Activated CD4-positive, CD25-positive, alpha-beta regulatory T cell (primary cell): ENCODE measurements around the gene PMF1.

Experiments
- DNase-seq, 4 experiments: peaks; one replicate each; lab custom pipeline; 2025; lab: John Stamatoyannopoulos, UW

PMF1 gene

DNA sequence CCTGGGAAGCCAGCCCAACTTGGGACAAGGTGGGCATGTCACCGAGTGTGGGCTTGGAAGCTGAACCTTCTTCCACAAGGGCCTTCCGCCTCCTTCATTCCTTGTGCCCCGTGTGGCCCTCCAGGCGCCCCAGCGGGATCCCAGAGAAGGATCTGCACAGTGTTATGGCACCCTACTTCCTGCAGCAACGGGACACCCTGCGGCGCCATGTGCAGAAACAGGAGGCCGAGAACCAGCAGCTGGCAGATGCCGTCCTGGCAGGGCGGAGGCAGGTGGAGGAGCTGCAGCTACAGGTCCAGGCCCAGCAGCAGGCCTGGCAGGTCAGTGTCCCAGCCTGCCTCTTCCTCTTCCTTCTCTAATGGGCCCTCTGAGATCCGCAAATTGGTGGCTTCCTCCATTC lies 23.4 kb downstream of the PMF1 start:
- DNase-seq = no peak

DNA sequence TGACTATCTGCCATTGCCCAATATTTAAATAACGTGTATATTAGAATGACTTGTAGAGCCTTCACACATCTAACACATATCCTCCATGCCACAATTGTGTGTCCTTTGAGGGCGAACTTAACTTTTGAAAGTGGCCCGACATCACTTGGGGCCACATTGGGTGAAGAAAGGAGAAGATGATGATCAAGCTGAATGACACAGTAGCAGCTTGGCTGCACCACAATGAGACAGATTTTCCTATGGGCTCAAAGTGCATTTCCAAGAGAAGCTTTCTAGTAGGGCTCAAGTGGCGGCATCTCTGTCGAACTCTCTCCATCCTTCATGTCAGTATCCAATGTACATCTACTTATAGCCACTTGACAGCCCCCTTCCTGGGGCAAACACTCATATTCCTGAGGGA lies 25.4 kb downstream of the PMF1 start:
- DNase-seq = no peak

DNA sequence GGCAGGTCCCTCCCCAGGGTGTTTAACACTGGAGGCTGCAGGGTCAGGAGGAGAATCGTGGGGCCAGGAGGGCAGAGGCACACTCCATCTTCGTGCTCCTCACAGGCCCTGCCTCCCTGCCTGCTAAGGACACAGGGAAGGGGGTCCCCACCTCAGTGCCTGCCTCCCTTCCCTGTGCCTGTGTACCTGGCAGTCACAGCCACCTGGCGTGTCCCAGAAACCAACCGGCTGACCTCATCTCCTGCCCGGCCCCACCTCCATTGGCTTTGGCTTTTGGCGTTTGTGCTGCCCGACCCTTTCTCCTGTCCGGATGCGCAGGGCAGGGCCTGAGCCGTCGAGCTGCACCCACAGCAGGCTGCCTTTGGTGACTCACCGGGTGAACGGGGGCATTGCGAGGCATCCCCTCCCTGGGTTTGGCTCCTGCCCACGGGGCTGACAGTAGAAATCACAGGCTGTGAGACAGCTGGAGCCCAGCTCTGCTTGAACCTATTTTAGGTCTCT lies 28.6 kb downstream of the PMF1 start:
- DNase-seq = no peak

DNA sequence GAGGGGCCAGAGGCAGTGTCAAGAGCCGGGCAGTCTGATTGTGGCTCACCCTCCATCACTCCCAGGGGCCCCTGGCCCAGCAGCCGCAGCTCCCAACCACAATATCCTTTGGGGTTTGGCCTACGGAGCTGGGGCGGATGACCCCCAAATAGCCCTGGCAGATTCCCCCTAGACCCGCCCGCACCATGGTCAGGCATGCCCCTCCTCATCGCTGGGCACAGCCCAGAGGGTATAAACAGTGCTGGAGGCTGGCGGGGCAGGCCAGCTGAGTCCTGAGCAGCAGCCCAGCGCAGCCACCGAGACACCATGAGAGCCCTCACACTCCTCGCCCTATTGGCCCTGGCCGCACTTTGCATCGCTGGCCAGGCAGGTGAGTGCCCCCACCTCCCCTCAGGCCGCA lies 29.1 kb downstream of the PMF1 start, which contains the start of gene BGLAP:
BGLAP (plus strand) TSS at position 259 of the 400 bp plus-strand sequence; CDS start at position 307, 48 bp downstream.
- no peak for DNase-seq

GRCh38 chr1:156242738-156243137 lies 29.9 kb downstream of the PMF1 start:
- no peak for DNase-seq

DNA sequence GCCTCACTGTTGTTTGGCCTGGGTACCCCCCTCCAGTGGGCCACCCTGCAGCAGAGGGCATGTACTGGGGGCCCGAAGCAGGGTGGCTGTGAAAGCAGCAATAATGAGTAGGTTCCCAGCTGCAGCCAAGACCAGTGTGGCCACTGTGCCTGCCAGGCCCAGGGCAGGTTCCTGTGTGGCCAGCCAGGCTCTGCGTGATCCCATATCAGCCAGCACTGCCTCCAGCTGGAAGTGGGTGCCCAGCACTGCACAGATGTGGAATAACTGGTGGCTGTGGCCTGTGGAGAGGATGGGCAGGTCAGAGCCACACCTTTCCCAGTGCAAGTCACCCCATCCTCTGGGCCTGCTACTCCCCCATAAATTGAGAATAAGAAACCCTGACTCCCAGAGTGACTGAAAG lies 31.3 kb downstream of the PMF1 start:
- DNase-seq = no peak

DNA sequence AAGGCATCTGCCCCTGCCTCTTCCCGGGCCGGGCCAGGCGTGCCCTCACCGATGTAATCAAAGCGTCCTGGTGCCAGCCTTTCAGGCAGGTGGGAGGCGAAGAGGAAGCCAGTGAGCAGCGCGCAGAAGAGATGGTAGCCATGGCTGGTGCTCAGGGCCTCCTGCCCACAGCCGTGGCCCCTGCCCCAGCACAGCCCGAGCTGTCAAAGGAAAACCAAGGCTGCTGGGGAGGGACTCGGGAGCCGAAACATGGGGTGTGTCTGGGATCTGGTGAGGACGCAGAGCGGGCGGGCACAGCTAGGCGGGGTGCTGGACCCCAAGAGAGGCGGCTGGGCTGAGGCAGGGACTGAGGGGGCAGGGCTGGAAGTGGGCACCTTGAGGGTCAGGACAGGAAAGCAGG lies 31.9 kb downstream of the PMF1 start:
- no peak for DNase-seq

- no peak for DNase-seq
These were observed 32.8 kb downstream of the PMF1 start for GRCh38 chr1:156245451-156246232.

DNA sequence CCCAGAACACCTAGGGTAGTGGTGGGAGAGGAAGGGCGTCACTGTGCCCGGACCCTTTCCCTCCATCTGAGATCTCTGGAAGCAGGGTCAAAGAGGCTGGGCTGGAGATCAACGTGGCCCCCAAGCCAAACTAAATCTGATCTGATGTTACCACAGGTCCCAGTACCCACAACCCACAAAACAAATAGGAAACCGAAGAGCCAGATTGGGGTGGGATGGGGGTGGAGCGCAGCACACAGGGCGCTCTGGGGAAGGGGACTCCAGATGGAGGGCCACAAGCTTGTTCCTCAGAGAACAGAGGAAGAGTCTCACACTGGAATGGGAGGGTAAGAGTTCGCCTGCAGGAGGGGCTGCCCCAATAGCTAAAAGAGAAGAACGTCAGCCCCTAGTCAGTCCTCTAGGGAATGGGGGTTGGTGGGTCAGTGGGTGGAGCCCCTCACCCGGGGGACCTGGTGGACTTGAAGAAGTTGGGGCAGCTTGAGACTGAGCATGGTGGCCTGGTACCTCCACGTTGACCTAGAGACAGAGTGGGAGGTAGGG lies 33.5 kb downstream of the PMF1 start:
- DNase-seq = no peak

DNA sequence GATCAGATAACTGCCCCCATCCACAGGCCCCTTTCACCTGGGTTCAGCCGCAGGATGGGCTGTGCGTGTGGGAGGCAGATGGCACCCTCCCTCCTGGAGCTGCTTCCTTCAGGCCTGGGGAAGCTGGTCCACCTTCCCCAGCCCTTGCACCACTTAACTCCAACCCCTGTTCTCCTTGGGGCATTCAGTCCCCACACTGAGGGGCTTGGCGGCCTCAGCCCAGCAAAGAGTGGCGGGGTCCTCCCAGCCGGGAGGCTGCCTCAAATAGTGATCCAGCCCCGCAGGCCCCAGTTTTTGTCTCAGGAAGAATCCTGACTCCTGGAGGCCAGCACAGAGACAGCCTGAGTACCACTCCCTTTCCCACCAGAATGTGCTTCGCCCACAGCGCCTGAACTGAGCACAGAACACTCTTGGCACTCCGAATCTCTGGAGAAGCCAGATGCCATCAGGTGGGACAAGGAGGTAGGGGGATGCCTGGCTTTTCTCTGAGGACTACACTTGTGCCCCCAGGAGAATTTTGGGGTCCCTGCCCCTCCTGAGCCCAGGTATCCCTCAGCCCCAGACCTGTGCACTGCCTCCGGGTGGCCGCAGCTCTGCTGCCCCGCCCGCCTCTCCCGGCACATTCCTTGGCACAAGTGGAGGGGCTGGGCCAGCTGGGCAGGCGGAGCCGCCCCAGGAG lies 34.1 kb downstream of the PMF1 start:
- no peak for DNase-seq

DNA sequence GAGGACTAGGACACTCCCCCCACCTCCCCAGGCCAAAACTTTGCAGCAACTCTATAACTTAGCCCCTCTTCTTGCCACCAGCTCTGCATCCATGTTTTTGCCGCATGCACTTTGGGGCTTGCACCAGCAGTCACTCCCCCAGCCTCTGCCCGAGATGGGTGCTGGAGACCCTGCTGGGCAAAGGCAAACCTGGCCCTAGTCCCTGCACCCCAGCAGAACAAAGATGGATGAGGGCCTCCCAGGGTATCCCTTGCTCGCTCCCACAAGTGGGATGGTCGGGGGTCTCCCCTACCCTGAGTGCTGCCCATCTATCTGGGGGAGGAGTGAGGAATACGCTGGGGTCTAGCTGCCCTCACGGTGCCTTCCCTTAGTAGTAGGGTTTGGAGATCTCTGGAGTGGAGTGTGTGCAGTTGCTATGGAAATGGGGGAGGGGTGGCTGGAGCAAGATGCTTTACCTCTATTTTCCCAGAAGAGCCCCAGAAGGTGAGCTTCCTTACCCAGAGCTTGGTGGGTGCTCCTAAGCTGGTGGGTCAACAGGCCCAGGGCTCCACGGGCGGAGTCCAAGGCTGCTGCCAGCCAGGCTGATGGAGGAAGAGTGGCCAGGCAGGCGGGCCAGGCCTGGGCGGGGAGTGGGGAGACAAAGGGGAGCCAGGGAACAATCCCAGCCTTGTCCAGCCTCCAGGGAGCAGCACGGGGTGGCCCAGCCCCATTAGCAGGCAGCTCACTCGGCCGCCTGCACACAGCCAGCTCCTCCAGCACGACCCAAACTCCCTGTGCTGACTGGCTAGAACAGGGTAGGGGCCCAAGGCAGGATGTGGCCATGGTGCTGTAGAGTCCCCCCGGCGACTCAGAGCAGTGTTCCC lies 34.9 kb downstream of the PMF1 start, which contains the start of gene PAQR6:
PAQR6 (minus strand) TSS at position 597 of the 863 bp plus-strand sequence. CDS start 1,325 bp downstream, outside the sequence.
- DNase-seq = no peak

DNA sequence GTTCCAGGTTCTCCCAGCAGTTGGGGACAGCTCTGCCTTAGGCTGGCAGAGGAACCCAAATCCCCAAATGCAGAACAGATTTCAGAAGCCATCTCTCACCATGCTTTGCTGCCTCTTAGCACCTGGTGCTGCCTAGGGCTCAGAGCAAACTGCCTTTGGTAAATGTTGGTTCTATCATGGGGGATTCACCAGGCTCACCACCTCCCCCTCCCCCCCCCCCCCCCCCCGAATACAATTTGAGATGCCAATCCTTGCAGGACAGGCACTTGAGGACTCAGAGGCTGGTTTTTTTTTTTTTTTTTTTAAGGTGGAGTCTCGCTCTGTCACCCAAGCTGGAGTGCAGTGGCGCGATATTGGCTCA lies 35.5 kb downstream of the PMF1 start:
- no peak for DNase-seq

DNA sequence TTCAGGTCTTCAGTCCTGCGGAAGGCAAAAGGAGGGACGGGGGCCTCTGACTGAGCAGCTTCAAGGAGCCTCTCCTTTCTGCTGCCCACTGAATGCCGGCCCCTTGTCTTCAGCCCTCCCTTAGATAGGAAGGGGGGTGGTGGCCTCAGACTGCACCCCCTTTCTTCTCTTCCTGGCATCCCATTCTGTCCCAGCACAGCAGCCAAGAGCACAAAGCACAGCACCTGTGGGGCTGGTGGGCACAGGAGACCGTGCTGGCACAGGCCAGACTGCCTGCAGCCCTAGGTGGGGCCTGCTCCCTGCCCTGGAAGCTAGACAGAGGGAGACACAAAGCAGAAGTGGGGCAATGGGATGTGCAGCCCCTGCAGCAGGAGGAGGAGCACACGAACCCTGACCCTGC lies 36.8 kb downstream of the PMF1 start:
- no peak for DNase-seq

GRCh38 chr1:156251527-156251926 lies 38.7 kb downstream of the PMF1 start:
- DNase-seq = no peak

- DNase-seq = no peak
These were observed 40.8 kb downstream of the PMF1 start for GRCh38 chr1:156253634-156254033.

DNA sequence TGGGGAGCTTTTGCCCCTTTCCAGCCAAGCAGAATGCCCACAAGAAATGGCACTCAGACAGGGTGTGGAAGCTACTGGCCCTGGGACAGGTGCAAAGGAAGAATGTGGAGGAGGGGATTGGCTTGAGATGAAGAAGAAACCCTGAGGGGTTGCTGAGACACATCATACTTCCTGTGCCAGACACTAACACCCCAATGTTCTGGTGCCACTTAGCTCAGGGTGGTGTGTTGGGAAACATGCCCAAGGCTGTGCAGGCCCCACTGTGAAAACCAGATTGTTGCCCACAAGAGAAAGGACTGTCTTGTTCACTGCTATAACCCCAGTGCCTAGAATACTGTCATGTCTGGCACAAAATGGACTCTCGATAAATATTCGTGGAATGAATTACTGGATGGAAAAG lies 44.9 kb downstream of the PMF1 start:
- no peak for DNase-seq

- no peak for DNase-seq
These were observed 46.1 kb downstream of the PMF1 start for GRCh38 chr1:156258859-156259258.

DNA sequence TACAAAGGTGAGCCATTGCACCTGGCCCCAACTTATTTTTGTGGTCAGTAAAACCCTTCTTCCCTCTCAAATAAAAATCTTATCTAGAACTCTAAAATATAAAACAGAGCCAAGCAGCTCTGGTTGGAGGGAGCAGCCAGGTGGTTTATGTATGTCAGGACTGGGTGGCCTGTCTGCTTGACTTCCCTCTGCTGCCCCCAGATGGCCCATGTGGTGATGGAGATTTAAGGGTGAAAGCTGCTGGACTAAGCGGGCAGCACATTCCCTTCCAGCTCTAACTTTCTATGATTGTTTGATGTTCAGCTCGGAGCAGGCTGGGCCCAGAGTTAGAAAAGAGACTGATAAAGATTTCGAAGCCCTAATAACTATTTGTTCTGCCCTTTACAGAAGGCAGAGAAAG lies 47.0 kb downstream of the PMF1 start:
- DNase-seq = no peak

GRCh38 chr1:156260896-156261295 lies 48.1 kb downstream of the PMF1 start:
- DNase-seq = no peak

GRCh38 chr1:156262461-156263287 lies 49.9 kb downstream of the PMF1 start:
- DNase-seq = no peak

GRCh38 chr1:156263288-156263655 lies 50.5 kb downstream of the PMF1 start:
- no peak for DNase-seq
